IMR-90 (cell line): ENCODE measurements around the gene RHOBTB3. TPM values are rescaled to one million over a fixed set of nuclear protein-coding genes. Genes with fewer than 3 reads are reported as not detected.

Experiments used
- ATAC-seq: fragments of 200-7000 bp; cut with Tn5 transposase; 2 replicates; pipeline ENCODE4 v1.9.1; 2020; ENCODE audit warnings: low read depth, mild to moderate bottlenecking, moderate library complexity
- BruUV-seq: library from RNA; stranded (reverse); fragments of 400-500 nt; replicated peaks from 2 replicates; lab custom pipeline; 2021; lab: Mats Ljungman, UMichigan
- CTCF ChIA-PET: fragments of 300-600 bp; formaldehyde crosslinking; extraction: SDS; loops from one replicate; lab custom pipeline; 2021; ENCODE audit warnings: antibody characterized with exemption; lab: Yijun Ruan, JAX
- POLR2A ChIA-PET: fragments of 300-600 bp; sonication (Branson Sonifier 250); formaldehyde crosslinking; loops from one replicate; lab custom pipeline; 2022; ENCODE audit warnings: antibody characterized with exemption; ENCODE audit not compliant: unreplicated experiment; lab: Charles Lee
- DNase-seq: peaks from one replicate; pipeline ENCODE4 v3.0.0; 2013
- H2AFZ ChIP-seq: replicated peaks from 2 replicates; pipeline ENCODE3; 2013; ENCODE audit warnings: low read length, mild to moderate bottlenecking; ENCODE audit not compliant: poor library complexity
- H2AK5ac ChIP-seq: 2 replicates; pipeline ENCODE4 v1.6.1; 2013; ENCODE audit warnings: low read depth, low read length, inconsistent platforms
- H2AK9ac ChIP-seq: replicated peaks from 2 replicates; pipeline ENCODE3; 2013; ENCODE audit warnings: mild to moderate bottlenecking, low read depth, low read length, moderate library complexity; ENCODE audit not compliant: poor library complexity
- H2BK120ac ChIP-seq: 2 replicates; pipeline ENCODE4 v1.6.1; 2013; ENCODE audit warnings: low read depth, low read length, inconsistent platforms
- H2BK15ac ChIP-seq: 3 replicates; pipeline ENCODE4 v1.6.1; 2013; ENCODE audit warnings: low read depth, low read length, inconsistent platforms
- H2BK20ac ChIP-seq: 2 replicates; pipeline ENCODE4 v1.6.1; 2013; ENCODE audit warnings: low read depth, mild to moderate bottlenecking, inconsistent platforms, low read length, moderate library complexity
- H2BK5ac ChIP-seq: 2 replicates; pipeline ENCODE4 v1.6.1; 2013; ENCODE audit warnings: mild to moderate bottlenecking, low read depth, low read length, inconsistent platforms; ENCODE audit not compliant: poor library complexity, severe bottlenecking
- H3K14ac ChIP-seq: replicated peaks from 2 replicates; pipeline ENCODE4 v1.6.1; 2013; ENCODE audit warnings: low read depth, low read length, inconsistent platforms
- H3K18ac ChIP-seq: 2 replicates; pipeline ENCODE4 v1.6.1; 2013; ENCODE audit warnings: low read depth, low read length, control low read depth
- H3K23ac ChIP-seq: 2 replicates; pipeline ENCODE4 v1.6.1; 2013; ENCODE audit warnings: low read depth, low read length, inconsistent platforms
- H3K27ac ChIP-seq: 2 replicates; pipeline ENCODE4 v1.5.1; 2013; ENCODE audit warnings: mild to moderate bottlenecking, control low read depth, low read length; ENCODE audit not compliant: insufficient read depth
- H3K27me3 ChIP-seq: 2 replicates; pipeline ENCODE4 v1.6.1; 2013; ENCODE audit warnings: low read length; ENCODE audit not compliant: control insufficient read depth, insufficient read depth
- H3K36me3 ChIP-seq: 2 replicates; pipeline ENCODE4 v1.6.1; 2013; ENCODE audit warnings: low read length, mixed read lengths; ENCODE audit not compliant: control insufficient read depth, insufficient read depth
- H3K4ac ChIP-seq: 2 replicates; pipeline ENCODE4 v1.6.1; 2013; ENCODE audit warnings: low read depth, low read length, inconsistent platforms
- H3K4me1 ChIP-seq: 2 replicates; pipeline ENCODE4 v1.6.1; 2013; ENCODE audit warnings: low read length, mixed read lengths; ENCODE audit not compliant: control insufficient read depth, insufficient read depth
- H3K4me2 ChIP-seq: 2 replicates; pipeline ENCODE4 v1.6.1; 2013; ENCODE audit warnings: low read depth, mild to moderate bottlenecking, control low read depth, low read length, moderate library complexity
- H3K4me3 ChIP-seq: 2 replicates; pipeline ENCODE4 v1.5.1; 2013; ENCODE audit warnings: low read depth, mild to moderate bottlenecking, control low read depth, low read length, moderate library complexity; ENCODE audit not compliant: insufficient read depth
- H3K56ac ChIP-seq: 2 replicates; pipeline ENCODE4 v1.6.1; 2013; ENCODE audit warnings: low read length, inconsistent platforms; ENCODE audit not compliant: insufficient read depth; ENCODE audit errors: extremely low read depth
- H3K79me1 ChIP-seq, 2 experiments: 2 replicates each; pipeline ENCODE4 v1.6.1; 2013; ENCODE audit warnings: low read length in 2 of 2, inconsistent platforms in 1 of 2, low read depth in 1 of 2
- H3K9ac ChIP-seq: 2 replicates; pipeline ENCODE4 v1.6.1; 2013; ENCODE audit warnings: low read depth, low read length, control low read depth
- H3K9me1 ChIP-seq: 2 replicates; pipeline ENCODE4 v1.6.1; 2013; ENCODE audit warnings: low read length, inconsistent platforms; ENCODE audit not compliant: insufficient read depth
- H3K9me3 ChIP-seq: 2 replicates; pipeline ENCODE4 v1.6.1; 2013; ENCODE audit warnings: low read length; ENCODE audit not compliant: control insufficient read depth, insufficient read depth
- H4K20me1 ChIP-seq: 2 replicates; pipeline ENCODE4 v1.6.1; 2013; ENCODE audit warnings: low read length, inconsistent platforms; ENCODE audit not compliant: insufficient read depth
- H4K5ac ChIP-seq: 2 replicates; pipeline ENCODE4 v1.6.1; 2013; ENCODE audit warnings: mild to moderate bottlenecking, low read depth, low read length, control low read depth
- H4K8ac ChIP-seq, 2 experiments: 2 replicates each; pipeline ENCODE4 v1.6.1; 2013; ENCODE audit warnings: low read depth in 2 of 2, low read length in 2 of 2, control low read depth in 1 of 2, inconsistent platforms in 1 of 2
- H4K91ac ChIP-seq: 2 replicates; pipeline ENCODE4 v1.6.1; 2013; ENCODE audit warnings: low read depth, low read length, inconsistent platforms; ENCODE audit not compliant: insufficient read depth
- CEBPB ChIP-seq: IDR thresholded peaks from 2 replicates; pipeline ENCODE4 v1.6.1; 2012; ENCODE audit warnings: low read depth, low read length, improper control_type of control experiment
- CTCF ChIP-seq: conservative IDR thresholded peaks from 2 replicates; pipeline ENCODE4 v1.5.1; 2012; ENCODE audit warnings: mild to moderate bottlenecking, low read depth, low read length, improper control_type of control experiment
- ELK1 ChIP-seq: fragments of 150-350 bp; IDR thresholded peaks from 2 replicates; pipeline ENCODE4 v1.6.1; 2016; ENCODE audit warnings: low read depth, mild to moderate bottlenecking, low read length, moderate library complexity, borderline replicate concordance
- FOS ChIP-seq: fragments of 150-350 bp; IDR thresholded peaks from 2 replicates; pipeline ENCODE4 v1.6.1; 2016; ENCODE audit warnings: low read depth, low read length
- MAFK ChIP-seq: IDR thresholded peaks from 2 replicates; pipeline ENCODE4 v1.6.1; 2012; ENCODE audit warnings: low read depth, low read length, improper control_type of control experiment
- MAZ ChIP-seq: IDR thresholded peaks from 2 replicates; pipeline ENCODE4 v1.6.1; 2012; ENCODE audit warnings: low read depth, mild to moderate bottlenecking, low read length, improper control_type of control experiment, moderate library complexity, borderline replicate concordance
- MXI1 ChIP-seq: IDR thresholded peaks from 2 replicates; pipeline ENCODE4 v1.6.1; 2012; ENCODE audit warnings: low read depth, mild to moderate bottlenecking, low read length, moderate library complexity, borderline replicate concordance
- NFE2L2 ChIP-seq: fragments of 150-350 bp; IDR thresholded peaks from 2 replicates; pipeline ENCODE4 v1.6.1; 2016; ENCODE audit warnings: low read depth, mild to moderate bottlenecking, low read length
- POLR2A ChIP-seq: IDR thresholded peaks from 2 replicates; pipeline ENCODE4 v1.6.1; 2012; ENCODE audit warnings: mild to moderate bottlenecking, low read depth, low read length
- RAD21 ChIP-seq: IDR thresholded peaks from 2 replicates; pipeline ENCODE4 v1.6.1; 2012; ENCODE audit warnings: low read length, improper control_type of control experiment
- RCOR1 ChIP-seq: IDR thresholded peaks from 2 replicates; pipeline ENCODE4 v1.6.1; 2012; ENCODE audit warnings: mild to moderate bottlenecking, low read length, improper control_type of control experiment; ENCODE audit not compliant: insufficient replicate concordance
- RFX5 ChIP-seq: IDR thresholded peaks from 2 replicates; pipeline ENCODE4 v1.8.0; 2012; ENCODE audit warnings: low read depth, mild to moderate bottlenecking, low read length, moderate library complexity
- USF2 ChIP-seq: fragments of 150-350 bp; IDR thresholded peaks from 2 replicates; pipeline ENCODE4 v1.6.1; 2017; ENCODE audit warnings: mild to moderate bottlenecking, antibody characterized with exemption, low read length, low read depth
- WGBS, 2 experiments: methylation state at CpG; one replicate each; pipeline versions ENCODE4 v1.1.5 to v1.1.7; 2013; ENCODE audit warnings: missing lambda C conversion rate in 2 of 2; ENCODE audit not compliant: insufficient read length in 1 of 2; ENCODE audit errors: extremely low coverage in 2 of 2; 5-methylcytosine and 5-hydroxymethylcytosine counted together
- dilution Hi-C: fragments of 300-500 bp; cut with HindIII; formaldehyde crosslinking; loops from one replicate; pipeline ENCODE4 v1.14.3; 2018; ENCODE audit warnings: low sequenced_read_pairs; ENCODE audit not compliant: unreplicated experiment
- in situ Hi-C: fragments of 300-500 bp; cut with MboI; formaldehyde crosslinking; loops from 3 replicates; pipeline ENCODE4 v1.14.3; 2019; ENCODE audit warnings: low sequenced_read_pairs, inconsistent platforms, mixed read lengths
- intact Hi-C: fragments of 100-400 bp; cut with micrococcal nuclease; formaldehyde crosslinking; loops from 2 replicates; pipeline ENCODE4 v1.10.0; 2022
- polyA plus RNA-seq, 3 experiments: library from polyadenylated mRNA; depleted of rRNA; stranded (reverse); fragments of >200 nt; gene quantifications; 2 replicates each; pipeline ENCODE4 v1.2.3, GENCODE V29; 2012; ENCODE audit warnings: low replicate concordance in 1 of 3
- total RNA-seq: library from RNA; depleted of rRNA; stranded (reverse); fragments of >200 nt; gene quantifications from 2 replicates; pipeline ENCODE4 v1.2.3, GENCODE V29; 2012

Gene RHOBTB3
- total and polyA plus RNA-seq, 2 of the 4 experiments (the other 2 are of a cell fraction): 117 to 447 TPM

DNA sequence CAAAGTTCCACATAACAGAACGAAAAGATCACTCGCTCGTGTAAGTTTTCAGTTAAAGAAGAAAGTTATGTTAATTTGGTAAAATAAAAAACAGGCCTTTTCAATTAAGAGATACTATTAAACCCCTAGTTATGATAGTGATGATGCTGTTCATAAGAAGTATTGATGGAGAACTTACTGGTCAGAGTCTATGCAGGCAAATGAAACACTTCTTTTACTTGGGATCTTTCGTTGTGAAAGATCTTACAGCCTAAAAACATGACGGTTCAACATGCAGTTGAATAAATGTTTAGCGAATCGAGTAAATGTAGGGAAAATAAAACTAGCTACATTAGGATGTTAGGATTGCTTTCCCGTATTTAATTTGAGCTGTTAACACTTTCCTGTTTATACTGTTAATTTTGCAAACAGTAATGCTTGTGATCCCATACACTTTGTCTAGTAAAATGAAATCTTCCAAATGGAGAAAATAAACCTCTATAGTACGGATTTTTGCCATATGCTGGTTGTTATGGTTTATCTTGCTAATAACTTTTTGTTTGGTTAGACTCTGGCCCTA, 2.0 kb downstream of the RHOBTB3 start:
- no peak overlapping the region for H3K4ac ChIP-seq
- BruUV-seq: no TSS peak
- no peak overlapping the region for H4K5ac ChIP-seq
- 57% methylated on average over 2 of the region's 9 CpGs; no CpG with 5 or more reads in 1 of the 2 experiments for WGBS, 2 experiments
- peaks cover 28% of the 10 kb centered on the region for H4K20me1 ChIP-seq
- H3K79me1 ChIP-seq: peaks cover 15 to 53% of the 10 kb centered on the region in 2 experiments
- no peak overlapping the region for H2AFZ ChIP-seq
- no peak overlapping the region for H2BK20ac ChIP-seq
- H2AK9ac ChIP-seq: no peak overlapping the region
- no peak overlapping the region for H2BK15ac ChIP-seq
- peak overlapping the region in 1 of 2 experiments; percentile 24; a peak in 1 of 4 replicates for H4K8ac ChIP-seq
- H3K27me3 ChIP-seq: no peaks in the 10 kb centered on the region
- no peak for DNase-seq
- H4K91ac ChIP-seq: no peak overlapping the region
- ATAC-seq: no peak
- H3K36me3 ChIP-seq: peaks cover 13% of the 10 kb centered on the region
- TF ChIP-seq POLR2A (no peak), FOS (no peak), RFX5 (no peak), ELK1 (no peak), USF2 (no peak), RCOR1 (no peak), CTCF (no peak), RAD21 (no peak), MAZ (no peak), MAFK (no peak), NFE2L2 (no peak), CEBPB (no peak), MXI1 (no peak)
- peak overlapping the region; percentile 68 for H3K9ac ChIP-seq
- dilution Hi-C loops (no loop called here), intact Hi-C loops (loop anchor here (5.0 to 10.0 kb wide), 2 partner anchors 86 to 178 kb away; partner anchors contain the start of genes ARSK, RFESD and SKIC3), in situ Hi-C loops (loop anchor here (5.0 kb wide), 1 partner anchor 66 kb away; no protein-coding TSS in a partner anchor)
- peak overlapping the region; percentile 35; the same call in 1 of the 2 replicates for H3K27ac ChIP-seq
- H2AK5ac ChIP-seq: no peak overlapping the region
- peak overlapping the region; percentile 89; the same call in 1 of the 2 replicates for H3K23ac ChIP-seq
- no peak overlapping the region for H2BK120ac ChIP-seq
- peaks cover 15% of the 10 kb centered on the region for H3K9me1 ChIP-seq
- H3K4me2 ChIP-seq: peak overlapping the region; percentile 95
- no peaks in the 10 kb centered on the region for H3K9me3 ChIP-seq
- CTCF ChIA-PET: no interaction called here
- H3K4me3 ChIP-seq: peak overlapping the region; percentile 98
- peak overlapping the region; percentile 84; the same call in 1 of the 2 replicates for H3K14ac ChIP-seq
- H3K4me1 ChIP-seq: peaks cover 9% of the 10 kb centered on the region
- no peak overlapping the region for H3K56ac ChIP-seq
- H3K18ac ChIP-seq: peak overlapping the region; percentile 69
- H2BK5ac ChIP-seq: peak overlapping the region; percentile 59
- POLR2A ChIA-PET: no interaction called here
